Suprapubic skin (tissue), 4 donors: Measurements from ENCODE around the gene CEL.
"Not testable (repeated sequence)": the region's sequence is repeated elsewhere in the genome, so short reads cannot be mapped to it uniquely, and the experiment has no call there.

Experiments
- CTCF ChIP-seq, 2 donors: fragments of 200-600 bp in 1 of 2; fragments of 450-650 bp in 1 of 2; sonication (generic) in 1 of 2; IDR thresholded peaks; one replicate each; pipeline ENCODE4 v1.5.1; 2016 to 2019; ENCODE audit warnings: antibody characterized with exemption in 2 of 2, mild to moderate bottlenecking in 1 of 2, moderate library complexity in 1 of 2
- POLR2A ChIP-seq, 2 donors: fragments of 450-650 bp; IDR thresholded peaks; one replicate each; pipeline ENCODE4 v1.6.1; 2017; ENCODE audit warnings: antibody characterized with exemption in 2 of 2, mild to moderate bottlenecking in 2 of 2, moderate library complexity in 2 of 2
- POLR2AphosphoS5 ChIP-seq, 3 donors: sonication (generic); formaldehyde crosslinking; IDR thresholded peaks; one replicate each; pipeline ENCODE4 v1.6.1; 2017; ENCODE audit warnings: antibody characterized with exemption in 3 of 3

GRCh38 chr9:133070985-133071384 is 9.2 kb downstream of the CEL start:
- TF ChIP-seq CTCF, POLR2A, POLR2AphosphoS5 (IDR thresholded peaks at IDR 0.05): not testable (repeated sequence)
